Parathyroid adenoma (tissue), 2 donors: Measurements from ENCODE around the gene CCDC127.

Source experiments
- H2AFZ ChIP-seq: fragments of 300-600 bp; sonication (generic); one replicate; pipeline ENCODE4 v1.7.0; 2017; ENCODE audit warnings: antibody characterized with exemption, mild to moderate bottlenecking
- H3K27ac ChIP-seq: fragments of 300-600 bp; sonication (generic); one replicate; pipeline ENCODE4 v1.7.0; 2017
- H3K27me3 ChIP-seq: fragments of 300-600 bp; sonication (generic); one replicate; pipeline ENCODE4 v1.7.0; 2017; ENCODE audit warnings: low read length; ENCODE audit not compliant: control insufficient read depth, insufficient read depth
- H3K36me3 ChIP-seq: fragments of 300-600 bp; sonication (generic); one replicate; pipeline ENCODE4 v1.7.0; 2017; ENCODE audit warnings: low read length; ENCODE audit not compliant: control insufficient read depth, insufficient read depth
- H3K4me1 ChIP-seq: fragments of 300-600 bp; sonication (generic); one replicate; pipeline ENCODE4 v1.7.0; 2017; ENCODE audit warnings: control low read depth
- H3K4me2 ChIP-seq: fragments of 300-600 bp; sonication (generic); one replicate; pipeline ENCODE4 v1.7.0; 2017; ENCODE audit warnings: low read length
- H3K4me3 ChIP-seq: fragments of 300-600 bp; sonication (generic); one replicate; pipeline ENCODE4 v1.7.0; 2017; ENCODE audit warnings: low read depth, low read length
- H3K79me2 ChIP-seq: fragments of 300-600 bp; sonication (generic); one replicate; pipeline ENCODE4 v1.7.0; 2017; ENCODE audit warnings: control low read depth
- H3K9ac ChIP-seq: fragments of 300-600 bp; sonication (generic); one replicate; pipeline ENCODE4 v1.7.0; 2017; ENCODE audit warnings: mild to moderate bottlenecking
- H3K9me3 ChIP-seq: fragments of 300-600 bp; sonication (generic); one replicate; pipeline ENCODE4 v1.7.0; 2017; ENCODE audit warnings: low read length; ENCODE audit not compliant: control insufficient read depth
- CTCF ChIP-seq: fragments of 300-600 bp; sonication (generic); IDR thresholded peaks from one replicate; pipeline ENCODE4 v1.7.0; 2017; ENCODE audit warnings: antibody characterized with exemption, mild to moderate bottlenecking
- donor health status: primary hyperparathyroidism.

The CCDC127 gene

DNA sequence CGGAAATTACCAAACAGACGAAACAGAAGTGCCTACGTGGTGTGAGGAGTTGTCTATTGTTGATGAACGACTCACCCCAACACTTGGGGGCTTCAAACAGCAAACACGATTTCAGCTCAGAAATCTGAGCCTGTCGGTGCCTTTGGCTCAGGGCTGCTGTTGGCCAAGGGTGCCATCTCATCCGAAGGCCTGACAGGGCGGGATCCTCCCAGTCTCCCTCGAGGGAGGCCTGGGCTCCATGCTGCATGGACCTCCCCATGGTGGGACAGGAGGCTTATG lies 25.3 kb downstream of the CCDC127 start:
- Histone ChIP-seq H3K9ac (no peak overlapping the region), H3K27me3 (no peaks in the 10 kb centered on the region), H3K4me1 (peaks cover 16% of the 10 kb centered on the region), H3K27ac (no peak overlapping the region), H3K4me3 (no peak overlapping the region), H3K79me2 (no peaks in the 10 kb centered on the region), H3K4me2 (no peak overlapping the region), H3K36me3 (no peaks in the 10 kb centered on the region), H3K9me3 (no peaks in the 10 kb centered on the region), H2AFZ (no peak overlapping the region)
- TF ChIP-seq CTCF = no peak

DNA sequence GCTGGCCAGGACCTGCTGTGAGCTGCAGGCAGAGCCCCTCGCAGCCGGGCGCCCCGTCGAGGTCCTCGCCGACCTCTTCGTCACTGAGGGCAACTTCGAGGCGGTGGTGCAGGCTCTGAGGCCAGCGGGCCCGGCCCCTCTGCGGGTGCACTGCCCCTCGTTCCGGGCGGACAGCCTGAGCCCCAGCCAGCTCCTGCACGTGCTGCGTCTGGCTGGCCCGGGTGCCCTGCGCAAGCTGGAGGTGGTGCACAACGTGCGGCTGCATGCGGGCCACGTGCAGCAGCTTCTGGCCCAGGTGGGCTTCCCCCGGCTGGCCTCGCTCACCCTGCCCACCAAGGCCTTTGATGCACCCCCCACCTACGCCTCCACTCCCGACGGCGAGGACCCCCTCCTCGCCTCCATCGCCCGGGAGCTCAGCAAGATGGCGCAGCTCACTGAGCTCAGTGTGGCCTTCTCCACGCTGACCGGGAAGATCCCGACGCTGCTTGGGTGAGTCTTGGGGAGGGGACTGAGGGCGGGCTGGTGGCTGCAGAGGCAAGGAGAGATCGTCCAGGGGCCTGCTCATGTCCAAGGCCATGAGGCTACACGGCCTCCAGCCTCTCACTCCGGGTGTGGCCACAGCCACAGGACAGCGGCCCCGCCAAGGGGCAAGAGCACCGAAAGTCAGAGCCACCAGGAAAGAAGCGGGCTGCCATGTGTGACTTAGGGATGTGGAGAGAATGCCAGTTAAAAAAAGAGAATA lies 25.8 kb downstream of the CCDC127 start:
- H3K4me1 ChIP-seq = peaks cover 16% of the 10 kb centered on the region
- H3K36me3 ChIP-seq = no peaks in the 10 kb centered on the region
- no peak for TF ChIP-seq CTCF
- no peak overlapping the region for H3K4me2 ChIP-seq
- H3K27me3 ChIP-seq = no peaks in the 10 kb centered on the region
- peak overlapping the region; percentile 83 for H2AFZ ChIP-seq
- no peaks in the 10 kb centered on the region for H3K79me2 ChIP-seq
- H3K27ac ChIP-seq = no peak overlapping the region
- no peaks in the 10 kb centered on the region for H3K9me3 ChIP-seq
- H3K9ac ChIP-seq = no peak overlapping the region
- H3K4me3 ChIP-seq = no peak overlapping the region

- Histone ChIP-seq H3K9ac (no peak within 1 kb of the TSS), H3K36me3 (no peaks in the 10 kb centered on the region), H3K27ac (no peak within 1 kb of the TSS), H3K4me3 (no peak within 1 kb of the TSS), H3K79me2 (no peaks in the 10 kb centered on the region), H2AFZ (peak within 1 kb of the TSS; percentile 83), H3K4me2 (no peak within 1 kb of the TSS), H3K27me3 (no peaks in the 10 kb centered on the region), H3K9me3 (no peaks in the 10 kb centered on the region), H3K4me1 (peaks cover 16% of the 10 kb centered on the region)
- TF ChIP-seq CTCF = no peak
These were observed 26.7 kb downstream of the CCDC127 start, which contains the start of gene LRRC14B for GRCh38 chr5:191036-191948. LRRC14B (plus strand) TSS chr5:191495; CDS start chr5:191539, 44 bp downstream.

GRCh38 chr5:190366-191035 lies 27.5 kb downstream of the CCDC127 start:
- no peaks in the 10 kb centered on the region for H3K27me3 ChIP-seq
- TF ChIP-seq CTCF = no peak

More at GRCh38 chr5:190366-191035, 27.5 kb downstream of the CCDC127 start:
- Histone ChIP-seq H2AFZ (peak overlapping the region; percentile 83), H3K9ac (no peak overlapping the region), H3K4me2 (no peak overlapping the region), H3K4me1 (peaks cover 16% of the 10 kb centered on the region), H3K36me3 (no peaks in the 10 kb centered on the region), H3K9me3 (no peaks in the 10 kb centered on the region), H3K79me2 (no peaks in the 10 kb centered on the region), H3K27ac (no peak overlapping the region), H3K4me3 (no peak overlapping the region)
